HFFc6 (cell line): ENCODE measurements around the gene OR6V1. TPM values are rescaled to one million over a fixed set of nuclear protein-coding genes. Genes with fewer than 3 reads are reported as not detected.

Source experiments
- DNase-seq: peaks from one replicate; pipeline ENCODE4 v3.0.0-alpha.2; 2018
- H3K27ac Mint-ChIP-seq: 2 replicates; pipeline ENCODE4 v1.8.0; 2020; ENCODE audit warnings: mild to moderate bottlenecking, mixed read lengths
- H3K27me3 Mint-ChIP-seq: 2 replicates; pipeline ENCODE4 v1.8.0; 2021; ENCODE audit warnings: mild to moderate bottlenecking, moderate library complexity, mixed read lengths; ENCODE audit not compliant: insufficient read depth
- H3K36me3 Mint-ChIP-seq: 2 replicates; pipeline ENCODE4 v1.8.0; 2021; ENCODE audit warnings: low read depth, mixed read lengths
- H3K4me1 Mint-ChIP-seq: 2 replicates; pipeline ENCODE4 v1.8.0; 2020; ENCODE audit warnings: low read depth, mixed read lengths
- H3K4me3 Mint-ChIP-seq: 2 replicates; pipeline ENCODE4 v1.8.0; 2020; ENCODE audit warnings: mild to moderate bottlenecking, moderate library complexity, mixed read lengths
- H3K9me3 Mint-ChIP-seq: 2 replicates; pipeline ENCODE4 v1.8.0; 2020; ENCODE audit warnings: mild to moderate bottlenecking, mixed read lengths
- total RNA-seq, 6 experiments: library from RNA; stranded (reverse); fragmentation: NEBNext Ultra II Directional; extraction: Animal tissue kit (Norgen Biotek cat#: 25700); gene quantifications; 2 replicates in 1 of 6; 3 replicates in 5 of 6; pipeline ENCODE4 v1.2.3, GENCODE V29; 2021
- TF ChIP-seq, protein P1 (sequence below): fragments of 200-600 bp; sonication (generic); IDR thresholded peaks from 2 replicates; pipeline ENCODE4 v1.5.0; 2021; ENCODE audit warnings: antibody characterized with exemption, mild to moderate bottlenecking

The OR6V1 gene
- total RNA-seq, 6 experiments from 2014 or later, result not detected

DNA sequence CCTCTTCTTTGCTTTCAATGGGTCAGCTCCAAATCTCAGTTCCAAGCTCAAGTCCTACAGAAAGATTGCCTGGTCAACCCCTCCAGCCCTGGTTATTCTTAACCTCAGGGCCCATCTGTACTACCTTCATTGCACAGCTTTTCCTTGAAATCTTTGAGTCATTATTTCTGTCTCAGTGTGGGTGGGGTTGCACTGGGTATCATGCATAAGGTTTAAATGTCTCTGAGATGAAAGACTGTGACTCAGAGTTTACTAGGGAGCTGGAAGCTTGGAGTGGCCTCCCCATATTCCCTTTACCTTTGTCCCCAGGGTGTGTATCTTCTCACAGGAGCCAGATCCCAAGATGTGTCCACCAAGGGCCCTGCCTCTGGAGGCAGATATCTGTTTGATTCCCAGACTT is 3.3 kb upstream of the OR6V1 start:
- Mint-ChIP-seq H3K4me1 (no peaks in the 10 kb centered on the region), H3K9me3 (no peaks in the 10 kb centered on the region), H3K27me3 (no peaks in the 10 kb centered on the region), H3K27ac (no peak overlapping the region), H3K36me3 (no peaks in the 10 kb centered on the region), H3K4me3 (no peak overlapping the region)
- no peak for DNase-seq
- TF ChIP-seq, protein P1, sequence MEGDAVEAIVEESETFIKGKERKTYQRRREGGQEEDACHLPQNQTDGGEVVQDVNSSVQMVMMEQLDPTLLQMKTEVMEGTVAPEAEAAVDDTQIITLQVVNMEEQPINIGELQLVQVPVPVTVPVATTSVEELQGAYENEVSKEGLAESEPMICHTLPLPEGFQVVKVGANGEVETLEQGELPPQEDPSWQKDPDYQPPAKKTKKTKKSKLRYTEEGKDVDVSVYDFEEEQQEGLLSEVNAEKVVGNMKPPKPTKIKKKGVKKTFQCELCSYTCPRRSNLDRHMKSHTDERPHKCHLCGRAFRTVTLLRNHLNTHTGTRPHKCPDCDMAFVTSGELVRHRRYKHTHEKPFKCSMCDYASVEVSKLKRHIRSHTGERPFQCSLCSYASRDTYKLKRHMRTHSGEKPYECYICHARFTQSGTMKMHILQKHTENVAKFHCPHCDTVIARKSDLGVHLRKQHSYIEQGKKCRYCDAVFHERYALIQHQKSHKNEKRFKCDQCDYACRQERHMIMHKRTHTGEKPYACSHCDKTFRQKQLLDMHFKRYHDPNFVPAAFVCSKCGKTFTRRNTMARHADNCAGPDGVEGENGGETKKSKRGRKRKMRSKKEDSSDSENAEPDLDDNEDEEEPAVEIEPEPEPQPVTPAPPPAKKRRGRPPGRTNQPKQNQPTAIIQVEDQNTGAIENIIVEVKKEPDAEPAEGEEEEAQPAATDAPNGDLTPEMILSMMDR, result no peak

DNA sequence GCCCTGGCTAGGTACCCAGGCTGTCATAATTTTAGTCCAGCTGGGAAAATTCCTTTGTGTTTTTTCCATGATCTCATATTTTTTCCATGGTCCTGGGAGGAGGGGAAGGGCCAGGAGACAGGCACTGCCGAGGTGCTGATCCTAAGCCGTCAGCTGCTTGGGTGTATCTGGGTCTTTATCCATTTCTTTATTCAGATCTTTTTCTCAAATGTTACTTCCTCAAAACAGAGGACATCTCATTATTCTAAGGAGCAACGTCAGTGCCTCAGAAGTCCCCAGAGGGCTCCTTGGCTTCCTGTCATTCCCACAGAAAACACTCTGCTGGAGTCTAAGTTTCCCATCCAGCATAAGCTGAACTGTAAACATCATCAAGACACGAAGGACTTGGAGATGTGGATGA is 2.8 kb upstream of the OR6V1 start:
- TF ChIP-seq, protein P1, result no peak
- no peaks in the 10 kb centered on the region for H3K4me1 Mint-ChIP-seq
- H3K9me3 Mint-ChIP-seq, result no peaks in the 10 kb centered on the region
- H3K27me3 Mint-ChIP-seq, result no peaks in the 10 kb centered on the region
- DNase-seq, result no peak
- H3K36me3 Mint-ChIP-seq, result no peaks in the 10 kb centered on the region
- H3K27ac Mint-ChIP-seq, result no peak overlapping the region
- no peak overlapping the region for H3K4me3 Mint-ChIP-seq

DNA sequence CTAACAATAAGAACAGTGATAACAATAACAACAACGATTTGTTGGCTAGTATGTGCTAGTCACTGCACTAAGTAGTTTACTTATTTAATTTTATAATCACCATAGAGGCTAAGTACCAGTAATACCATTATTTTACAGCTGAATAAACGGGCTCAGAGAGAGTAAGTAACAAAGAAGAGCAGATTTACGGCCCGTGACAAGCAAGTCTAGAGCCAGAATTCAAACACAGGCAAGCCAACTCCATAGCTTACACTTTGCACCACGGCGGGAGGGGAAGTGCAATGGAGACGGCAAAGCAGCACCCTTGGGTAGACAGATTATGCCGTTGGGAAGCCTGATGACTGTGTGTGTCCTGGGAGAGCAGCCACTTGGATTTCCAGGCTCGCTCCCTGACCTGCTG is 1.2 kb upstream of the OR6V1 start:
- no peak for DNase-seq
- no peaks in the 10 kb centered on the region for H3K36me3 Mint-ChIP-seq
- H3K4me3 Mint-ChIP-seq, result no peak overlapping the region
- no peaks in the 10 kb centered on the region for H3K27me3 Mint-ChIP-seq
- H3K27ac Mint-ChIP-seq, result no peak overlapping the region
- TF ChIP-seq, protein P1, result no peak
- no peaks in the 10 kb centered on the region for H3K4me1 Mint-ChIP-seq
- no peaks in the 10 kb centered on the region for H3K9me3 Mint-ChIP-seq

DNA sequence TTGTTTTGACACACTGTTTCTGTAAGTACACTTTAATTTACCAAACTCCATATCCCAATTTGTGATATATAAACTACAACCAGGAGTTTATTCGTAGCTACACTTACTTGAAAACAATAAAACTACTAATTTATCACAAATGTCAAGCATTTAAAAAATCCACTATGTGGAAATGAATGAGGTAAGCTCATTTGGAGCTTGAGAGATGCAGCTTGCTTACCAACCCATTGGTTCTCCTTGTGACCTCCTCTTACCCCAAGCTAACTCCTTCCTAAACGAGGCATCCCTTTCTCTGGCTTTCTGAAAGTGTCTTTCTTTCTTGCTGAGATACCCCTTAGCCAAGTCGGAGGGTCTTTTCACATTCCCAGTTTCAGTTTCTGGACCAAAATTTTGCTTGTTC is 2.5 kb downstream of the OR6V1 start:
- Mint-ChIP-seq H3K4me1 (no peaks in the 10 kb centered on the region), H3K36me3 (no peaks in the 10 kb centered on the region), H3K4me3 (no peak overlapping the region), H3K27ac (no peak overlapping the region), H3K9me3 (no peaks in the 10 kb centered on the region; the same call in 1 of the 2 replicates), H3K27me3 (no peaks in the 10 kb centered on the region)
- no peak for DNase-seq
- TF ChIP-seq, protein P1, result no peak

DNA sequence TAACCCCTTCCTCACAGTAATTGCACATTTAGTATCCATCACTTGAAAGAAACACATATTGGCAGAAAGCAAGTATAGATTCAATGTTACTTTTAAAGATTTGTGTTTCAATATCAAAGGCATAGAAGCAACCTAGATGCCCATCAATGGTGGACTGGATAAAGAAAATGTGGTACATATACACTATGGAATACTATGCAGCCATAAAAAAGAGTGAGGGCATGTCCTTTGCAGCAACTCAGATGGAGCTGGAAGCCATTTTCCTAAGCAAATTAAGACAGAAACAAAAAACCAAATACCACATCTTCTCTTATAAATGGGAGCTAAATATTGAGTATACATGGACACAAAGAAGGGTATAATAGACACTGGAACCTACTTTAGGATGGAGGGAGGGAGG is 3.6 kb downstream of the OR6V1 start:
- TF ChIP-seq, protein P1, result no peak
- Mint-ChIP-seq H3K9me3 (peaks cover 3% of the 10 kb centered on the region; the same call in 1 of the 2 replicates), H3K4me1 (no peaks in the 10 kb centered on the region), H3K27ac (no peak overlapping the region), H3K4me3 (no peak overlapping the region), H3K36me3 (no peaks in the 10 kb centered on the region), H3K27me3 (no peaks in the 10 kb centered on the region)
- no peak for DNase-seq

DNA sequence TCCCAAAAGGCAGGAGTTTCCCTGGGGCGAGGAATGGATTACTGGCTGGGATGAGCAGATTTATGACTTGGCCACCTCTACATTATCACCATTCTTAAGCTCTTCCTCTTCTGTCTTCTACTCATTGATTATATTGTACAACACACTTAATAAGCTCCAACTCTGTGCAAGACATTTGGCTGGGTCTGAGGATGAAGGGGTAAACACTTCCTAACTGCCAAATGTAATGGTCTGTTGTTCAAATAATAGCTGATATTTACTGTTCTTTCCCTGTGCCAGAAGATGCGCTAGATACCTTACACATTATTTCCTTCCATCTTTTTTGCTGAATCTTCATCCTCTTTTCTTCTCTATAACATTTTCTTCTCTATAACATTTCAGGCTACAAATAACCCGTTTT is 11.6 kb downstream of the OR6V1 start:
- peaks cover 3% of the 10 kb centered on the region for H3K27me3 Mint-ChIP-seq
- TF ChIP-seq, protein P1, result no peak
- peaks cover 25% of the 10 kb centered on the region for H3K9me3 Mint-ChIP-seq
- H3K36me3 Mint-ChIP-seq, result peaks cover 4% of the 10 kb centered on the region; the same call in 1 of the 2 replicates
- no peak overlapping the region for H3K4me3 Mint-ChIP-seq
- DNase-seq, result no peak
- H3K27ac Mint-ChIP-seq, result no peak overlapping the region
- no peaks in the 10 kb centered on the region for H3K4me1 Mint-ChIP-seq
